SK-N-MC (cell line): Measurements from ENCODE around the gene MTUS2.

ENCODE experiments used
- EZH2 ChIP-seq: fragments of 200-600 bp; sonication (generic); IDR thresholded peaks from one replicate; pipeline ENCODE4 v1.6.1; 2017; ENCODE audit warnings: antibody characterized with exemption
- POLR2AphosphoS5 ChIP-seq: IDR thresholded peaks from 2 replicates; pipeline ENCODE4 v1.6.1; 2012; ENCODE audit warnings: mild to moderate bottlenecking, low read depth, low read length, borderline replicate concordance

DNA sequence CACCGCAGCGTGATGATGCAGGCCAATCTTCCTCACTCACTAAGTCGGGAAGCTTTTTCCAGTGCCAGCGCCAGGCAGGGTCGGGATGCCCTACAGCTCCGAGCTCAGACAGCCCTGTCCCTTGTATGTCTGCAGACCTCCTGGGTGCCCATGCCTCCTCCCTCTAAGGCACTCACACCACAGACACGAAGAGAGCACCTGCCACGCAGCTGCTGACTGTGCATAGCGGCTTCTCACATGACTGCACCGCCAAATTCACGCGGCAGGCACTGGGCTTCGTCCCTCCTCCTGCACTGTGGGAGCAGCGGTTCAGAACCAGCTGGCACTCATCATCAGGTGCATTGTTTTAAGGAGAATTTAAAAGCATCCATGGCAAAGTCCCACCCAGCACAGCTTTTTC is 687.2 kb downstream of the MTUS2 start:
- TF ChIP-seq POLR2AphosphoS5 (no peak), EZH2 (no peak)
